Measurements from ENCODE around the gene NLGN2.

GRCh38 chr17:7392696-7393612 is 14.7 kb upstream of the NLGN2 start:
- TF ChIP-seq GABPA (IDR thresholded peaks at IDR 0.05 in 1 of 2, conservative IDR thresholded peaks at IDR 0.05 in 1 of 2) (no peak), CTCF (IDR thresholded peaks at IDR 0.05; ENCODE audit: low read depth, low read length, missing input control) (no peak), RXRA (IDR thresholded peaks at IDR 0.05) (no peak), RAD21 (IDR thresholded peaks at IDR 0.05) (no peak), REST (IDR thresholded peaks at IDR 0.05) (no peak), MAX (IDR thresholded peaks at IDR 0.05) (no peak), SP1 (IDR thresholded peaks at IDR 0.05) (no peak), TAF1 (conservative IDR thresholded peaks at IDR 0.05) (no peak), FOXA1 (IDR thresholded peaks at IDR 0.05) (no peak)
